DND-41 (cell line): Measurements from ENCODE around the gene LRRC14B.

Experiments
- ATAC-seq: fragments of 200-7000 bp; cut with Tn5 transposase; 3 replicates; pipeline ENCODE4 v1.9.1; 2021; ENCODE audit warnings: low read depth; ENCODE audit not compliant: insufficient read depth
- DNase-seq: peaks from one replicate; pipeline ENCODE4 v3.0.0-alpha.2; 2020
- H2AFZ ChIP-seq: 2 replicates; pipeline ENCODE4 v1.6.0; 2012; ENCODE audit warnings: low read depth, low read length
- H3K27ac ChIP-seq: 2 replicates; pipeline ENCODE4 v1.5.1; 2012; ENCODE audit warnings: low read length, inconsistent platforms
- H3K27me3 ChIP-seq: fragments of 200-600 bp; sonication (generic); 2 replicates; pipeline ENCODE4 v1.6.0; 2012; ENCODE audit warnings: low read length, mild to moderate bottlenecking, inconsistent platforms; ENCODE audit not compliant: insufficient read depth, poor library complexity
- H3K36me3 ChIP-seq: 2 replicates; pipeline ENCODE4 v1.5.1; 2012; ENCODE audit warnings: low read length, inconsistent platforms; ENCODE audit not compliant: insufficient read depth
- H3K4me1 ChIP-seq: 2 replicates; pipeline ENCODE4 v1.5.1; 2012; ENCODE audit warnings: mild to moderate bottlenecking, low read length; ENCODE audit not compliant: insufficient read depth
- H3K4me2 ChIP-seq: 2 replicates; pipeline ENCODE4 v1.6.0; 2012; ENCODE audit warnings: mild to moderate bottlenecking, moderate library complexity, low read length, inconsistent platforms; ENCODE audit not compliant: insufficient read depth
- H3K4me3 ChIP-seq, 2 experiments: fragments of 200-600 bp in 1 of 2; shearing (Covaris generic) in 1 of 2; 2 replicates each; pipeline ENCODE4 v1.5.1; 2012 to 2016; ENCODE audit warnings: inconsistent platforms in 2 of 2, low read length in 2 of 2, mild to moderate bottlenecking in 2 of 2, low read depth in 1 of 2, moderate library complexity in 1 of 2
- H3K79me2 ChIP-seq: 2 replicates; pipeline ENCODE4 v1.6.0; 2012; ENCODE audit warnings: low read length, inconsistent platforms; ENCODE audit not compliant: insufficient read depth
- H3K9ac ChIP-seq: 2 replicates; pipeline ENCODE4 v1.6.0; 2012; ENCODE audit warnings: low read depth, mild to moderate bottlenecking, inconsistent platforms, low read length, moderate library complexity
- H3K9me3 ChIP-seq: 2 replicates; pipeline ENCODE4 v1.5.1; 2012; ENCODE audit warnings: low read length, moderate library complexity, mild to moderate bottlenecking, inconsistent platforms; ENCODE audit not compliant: insufficient read depth, severe bottlenecking
- H4K20me1 ChIP-seq: 2 replicates; pipeline ENCODE4 v1.6.0; 2012; ENCODE audit warnings: low read length; ENCODE audit not compliant: insufficient read depth
- CTCF ChIP-seq: IDR thresholded peaks from 2 replicates; pipeline ENCODE4 v1.5.1; 2012; ENCODE audit warnings: borderline replicate concordance, low read length, moderate library complexity, mild to moderate bottlenecking; ENCODE audit not compliant: poor library complexity, severe bottlenecking; ENCODE audit errors: extremely low read depth
- EZH2 ChIP-seq: IDR thresholded peaks from 3 replicates; pipeline ENCODE4 v1.6.1; 2012; ENCODE audit warnings: borderline replicate concordance, low read depth, mild to moderate bottlenecking, moderate library complexity, low read length, inconsistent platforms; ENCODE audit not compliant: severe bottlenecking

The LRRC14B gene

GRCh38 chr5:149745-150485, 41.4 kb upstream of the LRRC14B start:
- ATAC-seq (no peak), DNase-seq (no peak)
- Histone ChIP-seq H3K79me2 (no peaks in the 10 kb centered on the region), H3K4me2 (no peak overlapping the region), H3K4me3 (no peak overlapping the region), H2AFZ (no peak overlapping the region), H4K20me1 (no peaks in the 10 kb centered on the region), H3K9ac (no peak overlapping the region), H3K9me3 (peaks cover 17% of the 10 kb centered on the region), H3K36me3 (no peaks in the 10 kb centered on the region), H3K4me1 (no peaks in the 10 kb centered on the region), H3K27ac (no peak overlapping the region), H3K27me3 (peaks cover 2% of the 10 kb centered on the region)
- no peak for TF ChIP-seq EZH2
- no peak for TF ChIP-seq CTCF

GRCh38 chr5:150746-151145, 40.5 kb upstream of the LRRC14B start:
- no peaks in the 10 kb centered on the region for H3K4me1 ChIP-seq
- peaks cover 17% of the 10 kb centered on the region for H3K9me3 ChIP-seq
- ATAC-seq (no peak), DNase-seq (no peak)
- no peak overlapping the region for H2AFZ ChIP-seq
- H3K4me3 ChIP-seq: no peak overlapping the region
- TF ChIP-seq EZH2: no peak
- no peak for TF ChIP-seq CTCF
- H3K79me2 ChIP-seq: no peaks in the 10 kb centered on the region
- H4K20me1 ChIP-seq: no peaks in the 10 kb centered on the region
- H3K36me3 ChIP-seq: no peaks in the 10 kb centered on the region
- peaks cover 2% of the 10 kb centered on the region for H3K27me3 ChIP-seq
- no peak overlapping the region for H3K4me2 ChIP-seq
- no peak overlapping the region for H3K9ac ChIP-seq
- no peak overlapping the region for H3K27ac ChIP-seq

GRCh38 chr5:152077-152476, 39.2 kb upstream of the LRRC14B start:
- DNase-seq (no peak), ATAC-seq (no peak)
- H3K79me2 ChIP-seq: no peaks in the 10 kb centered on the region
- no peaks in the 10 kb centered on the region for H3K4me1 ChIP-seq
- no peak overlapping the region for H2AFZ ChIP-seq
- H3K27ac ChIP-seq: no peak overlapping the region
- H3K4me3 ChIP-seq: no peak overlapping the region
- H3K27me3 ChIP-seq: peaks cover 2% of the 10 kb centered on the region
- no peaks in the 10 kb centered on the region for H3K36me3 ChIP-seq
- no peak for TF ChIP-seq CTCF
- no peak for TF ChIP-seq EZH2
- H3K9ac ChIP-seq: no peak overlapping the region
- no peak overlapping the region for H3K4me2 ChIP-seq
- peaks cover 11% of the 10 kb centered on the region for H3K9me3 ChIP-seq
- H4K20me1 ChIP-seq: no peaks in the 10 kb centered on the region
